ENCODE data around the gene RNASEH2B.

Gene RNASEH2B

DNA sequence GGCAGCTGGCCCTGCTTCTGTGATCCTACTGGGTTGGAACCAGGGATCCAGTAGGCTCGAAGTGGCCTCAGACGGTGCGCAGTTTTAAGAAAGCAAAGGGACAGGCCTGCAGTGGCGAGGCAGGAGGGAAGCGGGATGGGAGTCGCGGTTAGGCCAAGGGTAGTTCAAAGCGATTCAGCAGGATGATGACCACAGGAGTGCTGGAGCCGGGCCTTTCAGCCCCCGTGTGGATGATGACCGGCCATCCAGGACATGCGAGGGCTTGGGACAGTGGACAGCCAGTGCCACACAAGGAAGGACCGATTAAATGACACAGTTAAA is 854 bp downstream of the RNASEH2B start:
- DNase-seq = no peak

- DNase-seq = no peak
These were observed 1.6 kb downstream of the RNASEH2B start for GRCh38 chr13:50911081-50911631.

GRCh38 chr13:50911937-50912795 is 2.6 kb downstream of the RNASEH2B start:
- peak; percentile 84 for DNase-seq

DNA sequence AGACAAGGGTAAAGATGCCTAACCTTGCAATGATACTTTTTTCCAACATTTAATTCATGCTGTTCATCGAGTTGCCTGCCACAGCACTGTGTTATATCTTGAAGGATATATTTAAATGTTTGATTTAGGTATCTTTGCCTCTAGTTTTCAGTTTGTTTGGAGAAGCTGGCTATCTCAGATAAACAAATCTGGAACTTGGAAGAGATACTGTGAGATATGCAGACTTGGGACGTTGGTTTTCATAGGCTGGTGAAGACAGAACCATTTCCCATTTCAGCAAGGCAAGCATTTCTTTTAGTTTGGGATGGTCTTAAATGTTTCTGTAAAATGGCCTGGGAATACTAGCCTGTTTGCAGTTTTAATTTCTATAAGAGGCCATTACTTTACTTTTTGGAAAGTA is 3.3 kb downstream of the RNASEH2B start:
- DNase-seq = no peak

GRCh38 chr13:50914176-50914700 is 4.6 kb downstream of the RNASEH2B start:
- no peak for DNase-seq

GRCh38 chr13:50914848-50915247 is 5.3 kb downstream of the RNASEH2B start:
- no peak for DNase-seq

- no peak for DNase-seq
These were observed 6.0 kb downstream of the RNASEH2B start for GRCh38 chr13:50915565-50915964.

- DNase-seq = no peak
These were observed 7.2 kb downstream of the RNASEH2B start for GRCh38 chr13:50916701-50917184.

DNA sequence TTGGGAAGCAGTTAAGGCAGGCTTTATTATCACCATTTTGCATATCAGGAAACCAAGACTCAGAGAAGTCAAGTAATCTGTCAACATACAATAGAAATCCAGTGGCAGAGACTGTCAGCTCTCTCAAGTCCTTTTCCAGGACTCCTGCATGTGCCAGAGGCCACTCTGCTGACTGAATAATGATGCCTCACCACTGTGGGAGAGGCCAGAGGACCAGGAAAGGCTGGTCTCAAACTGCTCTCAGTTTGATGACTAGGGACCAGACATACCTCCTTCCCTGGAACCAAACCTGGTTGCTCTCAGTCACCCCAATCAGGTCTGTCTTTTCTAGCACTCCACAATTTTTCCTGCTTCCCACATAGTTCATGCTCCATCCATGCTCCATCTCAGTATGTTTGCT is 8.0 kb downstream of the RNASEH2B start:
- DNase-seq = no peak

- no peak for DNase-seq
These were observed 9.0 kb downstream of the RNASEH2B start for GRCh38 chr13:50918567-50918966.

DNA sequence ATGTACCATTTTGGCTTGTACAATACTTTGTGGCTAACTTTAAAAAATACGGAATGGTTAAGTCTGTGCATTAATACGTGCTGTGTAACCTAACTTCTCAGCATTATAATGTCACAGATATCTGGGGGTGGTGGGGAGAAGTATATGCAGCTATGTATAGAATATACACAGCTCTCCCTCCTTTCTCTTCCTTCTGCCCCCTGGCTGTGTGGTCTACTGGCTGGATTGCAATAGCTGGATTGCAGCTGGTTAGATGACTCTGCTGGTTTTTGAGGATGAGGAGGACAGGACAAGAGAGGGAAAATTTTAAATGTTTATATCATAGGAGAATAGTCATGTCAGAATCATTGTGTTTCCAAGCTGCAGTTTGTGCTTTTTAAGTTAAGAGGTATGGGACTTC is 9.7 kb downstream of the RNASEH2B start:
- DNase-seq = no peak

GRCh38 chr13:50921706-50922105 is 12.1 kb downstream of the RNASEH2B start:
- no peak for DNase-seq

GRCh38 chr13:50923272-50923671 is 13.7 kb downstream of the RNASEH2B start:
- no peak for DNase-seq

DNA sequence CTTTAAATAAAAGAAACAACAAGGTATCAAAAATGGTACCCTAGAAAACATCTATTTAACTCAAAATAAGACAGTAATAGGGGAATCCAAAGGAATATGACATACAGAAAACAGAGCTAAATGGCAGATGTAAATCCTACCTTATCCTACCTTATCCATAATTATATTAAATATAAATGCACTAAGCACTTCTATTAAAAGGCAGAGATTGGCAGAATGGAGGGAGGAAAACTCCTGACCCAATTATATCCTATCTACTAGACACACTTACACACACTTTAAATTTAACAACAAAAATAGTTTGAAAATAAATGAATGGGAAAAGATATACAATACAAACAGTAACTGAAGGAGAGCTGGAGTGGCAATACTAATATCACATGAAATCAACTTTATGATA is 14.4 kb downstream of the RNASEH2B start:
- DNase-seq = no peak

- DNase-seq = no peak
These were observed 18.1 kb downstream of the RNASEH2B start for GRCh38 chr13:50927701-50928100.

GRCh38 chr13:50928102-50928501 is 18.5 kb downstream of the RNASEH2B start:
- no peak for DNase-seq

- no peak for DNase-seq
These were observed 19.3 kb downstream of the RNASEH2B start for GRCh38 chr13:50928659-50929462.

- DNase-seq = no peak
These were observed 22.5 kb downstream of the RNASEH2B start for GRCh38 chr13:50932091-50932490.

GRCh38 chr13:50934735-50935435 is 25.3 kb downstream of the RNASEH2B start:
- DNase-seq = no peak

- DNase-seq = no peak
These were observed 27.1 kb downstream of the RNASEH2B start for GRCh38 chr13:50936679-50937078.

DNA sequence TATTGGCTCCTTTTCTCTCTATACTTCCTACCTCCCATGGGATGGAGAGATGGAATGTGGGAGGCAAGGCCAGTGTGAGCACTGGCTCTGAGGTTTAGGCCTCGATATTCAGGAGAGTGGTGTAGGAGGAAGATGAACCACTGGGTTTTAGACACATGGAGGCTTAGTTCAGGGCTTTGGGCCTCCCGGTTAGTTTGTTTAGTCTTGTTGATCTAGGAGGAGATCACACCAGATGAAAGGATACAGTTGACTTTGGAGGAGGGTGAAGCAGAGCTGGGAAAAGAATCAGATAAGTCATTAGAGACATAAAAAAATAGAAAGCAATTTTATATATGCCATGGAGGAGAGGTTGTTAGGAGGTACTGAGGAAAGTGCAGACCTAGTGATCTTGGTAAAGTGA is 30.9 kb downstream of the RNASEH2B start:
- DNase-seq = no peak

- DNase-seq = no peak
These were observed 31.6 kb downstream of the RNASEH2B start for GRCh38 chr13:50941146-50941545.
